Adrenal gland (tissue), 5 donors: Measurements from ENCODE around the gene PEF1.

Source experiments
- POLR2A ChIP-seq, 2 donors: fragments of 450-650 bp; IDR thresholded peaks; one replicate each; pipeline ENCODE4 v1.6.1; 2017; ENCODE audit warnings: antibody characterized with exemption in 2 of 2, mild to moderate bottlenecking in 2 of 2, moderate library complexity in 1 of 2
- TF ChIP-seq, protein P1 (sequence below), 6 experiments: fragments of 450-650 bp in 4 of 6; fragments of 200-600 bp in 2 of 6; sonication (generic) in 1 of 6; IDR thresholded peaks; 1 replicate in 5 of 6; 2 replicates in 1 of 6; pipeline versions ENCODE4 v1.5.1 to v1.8.0; 2016 to 2021; ENCODE audit warnings: antibody characterized with exemption in 6 of 6, mild to moderate bottlenecking in 2 of 6, moderate library complexity in 1 of 6
- donor health status: DM: no; HTN: no; CAD: no.

DNA sequence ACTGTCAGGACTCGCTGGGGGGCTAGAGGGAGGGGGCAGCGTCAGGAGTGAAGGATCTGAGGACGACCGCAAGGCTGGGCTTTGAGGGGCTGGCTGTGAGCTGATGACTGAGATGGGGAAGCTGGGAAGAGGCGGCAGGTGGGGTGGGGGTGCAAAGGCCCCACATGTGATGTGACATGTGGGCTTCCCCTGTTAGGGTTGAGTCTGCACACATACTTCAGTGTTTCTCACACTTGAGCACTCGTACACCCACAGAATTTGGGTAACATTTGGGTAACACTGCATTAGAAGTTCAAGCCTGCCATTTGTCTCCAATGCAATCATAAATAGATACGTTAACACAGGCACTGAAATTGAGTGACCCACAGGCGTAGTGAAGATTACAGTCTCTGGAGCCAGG is 42.9 kb upstream of the PEF1 start:
- TF ChIP-seq, protein P1, sequence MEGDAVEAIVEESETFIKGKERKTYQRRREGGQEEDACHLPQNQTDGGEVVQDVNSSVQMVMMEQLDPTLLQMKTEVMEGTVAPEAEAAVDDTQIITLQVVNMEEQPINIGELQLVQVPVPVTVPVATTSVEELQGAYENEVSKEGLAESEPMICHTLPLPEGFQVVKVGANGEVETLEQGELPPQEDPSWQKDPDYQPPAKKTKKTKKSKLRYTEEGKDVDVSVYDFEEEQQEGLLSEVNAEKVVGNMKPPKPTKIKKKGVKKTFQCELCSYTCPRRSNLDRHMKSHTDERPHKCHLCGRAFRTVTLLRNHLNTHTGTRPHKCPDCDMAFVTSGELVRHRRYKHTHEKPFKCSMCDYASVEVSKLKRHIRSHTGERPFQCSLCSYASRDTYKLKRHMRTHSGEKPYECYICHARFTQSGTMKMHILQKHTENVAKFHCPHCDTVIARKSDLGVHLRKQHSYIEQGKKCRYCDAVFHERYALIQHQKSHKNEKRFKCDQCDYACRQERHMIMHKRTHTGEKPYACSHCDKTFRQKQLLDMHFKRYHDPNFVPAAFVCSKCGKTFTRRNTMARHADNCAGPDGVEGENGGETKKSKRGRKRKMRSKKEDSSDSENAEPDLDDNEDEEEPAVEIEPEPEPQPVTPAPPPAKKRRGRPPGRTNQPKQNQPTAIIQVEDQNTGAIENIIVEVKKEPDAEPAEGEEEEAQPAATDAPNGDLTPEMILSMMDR (IDR thresholded peaks at IDR 0.05): no peak
- no peak for TF ChIP-seq POLR2A (IDR thresholded peaks at IDR 0.05)
